LNCAP (cell line): Measurements from ENCODE around the gene IFITM2.

Experiments
- TF ChIP-seq, protein P1 (sequence below): fragments of 450-650 bp; IDR thresholded peaks from 2 replicates; pipeline ENCODE4 v1.5.1; 2017; ENCODE audit warnings: mild to moderate bottlenecking

IFITM2 gene

DNA sequence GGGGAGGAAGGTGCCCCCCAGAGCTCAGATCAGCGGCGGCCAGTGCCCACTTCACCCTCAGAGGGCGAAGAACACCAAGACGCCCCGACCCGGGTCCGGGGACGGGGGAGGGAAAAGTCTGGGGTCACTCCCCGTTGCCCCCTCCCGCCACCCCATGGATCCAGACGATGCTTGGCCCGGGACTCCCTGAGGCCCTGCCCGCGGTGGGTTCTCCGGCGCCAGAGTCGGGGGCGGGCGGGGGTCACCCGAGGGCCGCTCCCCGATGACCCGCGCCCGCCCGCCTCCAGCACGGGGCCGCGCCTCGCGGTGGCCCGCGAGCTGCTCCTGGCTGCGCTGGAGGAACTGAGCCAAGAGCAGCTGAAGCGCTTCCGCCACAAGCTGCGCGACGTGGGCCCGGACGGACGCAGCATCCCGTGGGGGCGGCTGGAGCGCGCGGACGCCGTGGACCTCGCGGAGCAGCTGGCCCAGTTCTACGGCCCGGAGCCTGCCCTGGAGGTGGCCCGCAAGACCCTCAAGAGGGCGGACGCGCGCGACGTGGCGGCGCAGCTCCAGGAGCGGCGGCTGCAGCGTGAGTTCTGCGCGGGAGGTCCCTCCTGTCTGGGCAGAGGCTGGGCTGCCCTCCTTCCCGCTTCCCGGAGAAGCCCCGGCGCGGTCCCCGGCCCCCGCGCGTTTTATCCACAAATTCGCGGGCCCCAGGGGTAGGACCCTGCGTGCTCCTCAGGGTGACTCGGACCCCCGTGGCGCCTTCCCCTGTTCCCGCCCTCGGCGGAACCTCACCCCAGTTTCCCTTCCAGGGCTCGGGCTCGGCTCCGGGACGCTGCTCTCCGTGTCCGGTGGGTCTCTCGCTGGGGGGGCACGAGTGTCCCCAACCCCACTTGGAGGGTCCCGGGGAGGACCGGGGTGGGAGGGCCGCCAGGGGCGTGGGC lies 28.3 kb upstream of the IFITM2 start:
- TF ChIP-seq, protein P1, sequence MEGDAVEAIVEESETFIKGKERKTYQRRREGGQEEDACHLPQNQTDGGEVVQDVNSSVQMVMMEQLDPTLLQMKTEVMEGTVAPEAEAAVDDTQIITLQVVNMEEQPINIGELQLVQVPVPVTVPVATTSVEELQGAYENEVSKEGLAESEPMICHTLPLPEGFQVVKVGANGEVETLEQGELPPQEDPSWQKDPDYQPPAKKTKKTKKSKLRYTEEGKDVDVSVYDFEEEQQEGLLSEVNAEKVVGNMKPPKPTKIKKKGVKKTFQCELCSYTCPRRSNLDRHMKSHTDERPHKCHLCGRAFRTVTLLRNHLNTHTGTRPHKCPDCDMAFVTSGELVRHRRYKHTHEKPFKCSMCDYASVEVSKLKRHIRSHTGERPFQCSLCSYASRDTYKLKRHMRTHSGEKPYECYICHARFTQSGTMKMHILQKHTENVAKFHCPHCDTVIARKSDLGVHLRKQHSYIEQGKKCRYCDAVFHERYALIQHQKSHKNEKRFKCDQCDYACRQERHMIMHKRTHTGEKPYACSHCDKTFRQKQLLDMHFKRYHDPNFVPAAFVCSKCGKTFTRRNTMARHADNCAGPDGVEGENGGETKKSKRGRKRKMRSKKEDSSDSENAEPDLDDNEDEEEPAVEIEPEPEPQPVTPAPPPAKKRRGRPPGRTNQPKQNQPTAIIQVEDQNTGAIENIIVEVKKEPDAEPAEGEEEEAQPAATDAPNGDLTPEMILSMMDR: no peak

DNA sequence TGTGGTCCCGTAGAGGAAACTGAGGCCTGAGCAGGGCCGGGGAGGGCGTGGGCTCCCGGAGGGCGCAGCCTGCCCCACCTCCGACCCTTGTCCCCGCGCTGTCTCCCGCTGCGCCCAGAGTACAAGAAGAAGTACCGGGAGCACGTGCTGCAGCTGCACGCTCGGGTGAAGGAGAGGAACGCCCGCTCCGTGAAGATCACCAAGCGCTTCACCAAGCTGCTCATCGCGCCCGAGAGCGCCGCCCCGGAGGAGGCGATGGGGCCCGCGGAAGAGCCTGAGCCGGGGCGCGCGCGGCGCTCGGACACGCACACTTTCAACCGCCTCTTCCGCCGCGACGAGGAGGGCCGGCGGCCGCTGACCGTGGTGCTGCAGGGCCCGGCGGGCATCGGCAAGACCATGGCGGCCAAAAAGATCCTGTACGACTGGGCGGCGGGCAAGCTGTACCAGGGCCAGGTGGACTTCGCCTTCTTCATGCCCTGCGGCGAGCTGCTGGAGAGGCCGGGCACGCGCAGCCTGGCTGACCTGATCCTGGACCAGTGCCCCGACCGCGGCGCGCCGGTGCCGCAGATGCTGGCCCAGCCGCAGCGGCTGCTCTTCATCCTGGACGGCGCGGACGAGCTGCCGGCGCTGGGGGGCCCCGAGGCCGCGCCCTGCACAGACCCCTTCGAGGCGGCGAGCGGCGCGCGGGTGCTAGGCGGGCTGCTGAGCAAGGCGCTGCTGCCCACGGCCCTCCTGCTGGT lies 27.5 kb upstream of the IFITM2 start:
- TF ChIP-seq, protein P1: 0 out of 2 replicates have a peak, but pooled peaks have one; percentile 22

DNA sequence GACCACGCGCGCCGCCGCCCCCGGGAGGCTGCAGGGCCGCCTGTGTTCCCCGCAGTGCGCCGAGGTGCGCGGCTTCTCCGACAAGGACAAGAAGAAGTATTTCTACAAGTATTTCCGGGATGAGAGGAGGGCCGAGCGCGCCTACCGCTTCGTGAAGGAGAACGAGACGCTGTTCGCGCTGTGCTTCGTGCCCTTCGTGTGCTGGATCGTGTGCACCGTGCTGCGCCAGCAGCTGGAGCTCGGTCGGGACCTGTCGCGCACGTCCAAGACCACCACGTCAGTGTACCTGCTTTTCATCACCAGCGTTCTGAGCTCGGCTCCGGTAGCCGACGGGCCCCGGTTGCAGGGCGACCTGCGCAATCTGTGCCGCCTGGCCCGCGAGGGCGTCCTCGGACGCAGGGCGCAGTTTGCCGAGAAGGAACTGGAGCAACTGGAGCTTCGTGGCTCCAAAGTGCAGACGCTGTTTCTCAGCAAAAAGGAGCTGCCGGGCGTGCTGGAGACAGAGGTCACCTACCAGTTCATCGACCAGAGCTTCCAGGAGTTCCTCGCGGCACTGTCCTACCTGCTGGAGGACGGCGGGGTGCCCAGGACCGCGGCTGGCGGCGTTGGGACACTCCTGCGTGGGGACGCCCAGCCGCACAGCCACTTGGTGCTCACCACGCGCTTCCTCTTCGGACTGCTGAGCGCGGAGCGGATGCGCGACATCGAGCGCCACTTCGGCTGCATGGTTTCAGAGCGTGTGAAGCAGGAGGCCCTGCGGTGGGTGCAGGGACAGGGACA lies 26.7 kb upstream of the IFITM2 start:
- TF ChIP-seq, protein P1: no peak

- TF ChIP-seq, protein P1: no peak
Observed at GRCh38 chr11:281486-282161, 26.0 kb upstream of the IFITM2 start.

DNA sequence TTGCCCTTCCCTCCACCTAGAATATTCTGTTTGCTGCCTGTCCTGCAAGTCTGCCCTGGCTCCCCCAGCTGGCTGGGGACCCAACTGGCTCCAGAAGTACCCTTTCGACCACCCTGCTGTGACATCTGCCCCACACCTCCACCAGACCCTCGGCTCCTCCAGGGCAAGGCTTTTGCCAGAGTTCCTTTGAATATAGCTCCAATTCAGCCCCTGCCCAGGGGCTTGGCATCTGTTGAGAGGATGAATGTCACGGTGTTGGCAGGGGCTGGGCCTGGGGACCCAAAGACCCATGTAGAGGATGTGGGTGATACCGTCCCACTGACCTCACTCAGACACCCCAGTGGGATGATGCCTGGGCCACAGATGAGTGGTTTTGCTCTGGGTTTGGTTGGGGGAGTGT lies 25.4 kb upstream of the IFITM2 start:
- TF ChIP-seq, protein P1: no peak

DNA sequence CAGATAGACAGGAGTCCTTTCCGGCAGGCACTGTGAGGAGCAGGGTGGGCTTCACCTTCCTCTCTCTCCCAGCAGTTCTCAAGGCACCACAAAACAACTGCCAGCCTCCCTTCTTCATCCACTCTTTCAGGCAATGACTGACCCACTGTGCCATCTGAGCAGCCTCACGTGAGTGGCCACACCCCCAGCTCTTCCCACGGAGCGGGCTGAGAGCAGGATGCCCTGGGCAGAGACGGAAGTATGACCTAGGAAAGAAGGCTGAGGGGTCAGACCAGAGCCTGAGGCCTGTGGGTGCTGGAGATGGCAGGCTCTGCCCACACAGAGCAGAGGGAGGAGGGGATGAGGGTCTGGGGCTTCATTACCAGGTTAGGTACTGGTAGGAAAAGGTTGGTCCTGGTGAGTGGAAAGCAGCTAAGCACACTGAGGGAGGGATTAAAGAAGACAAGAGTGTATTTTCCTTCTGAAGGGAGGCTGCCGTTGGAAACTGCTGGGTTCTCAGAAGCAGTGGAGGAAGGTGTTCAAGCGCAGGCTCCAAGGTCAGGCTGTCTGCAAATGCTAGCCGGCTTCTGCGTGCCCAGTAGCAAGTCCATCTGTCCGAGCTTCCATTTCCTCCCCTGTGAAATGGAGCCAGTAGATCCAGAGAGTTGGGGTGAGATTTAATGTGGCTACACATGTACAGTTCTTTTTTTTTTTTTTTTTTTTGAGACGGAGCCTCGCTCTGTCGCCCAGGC lies 24.8 kb upstream of the IFITM2 start:
- TF ChIP-seq, protein P1: no peak
